ENCODE measurements around the gene AZIN2.

AZIN2 gene

DNA sequence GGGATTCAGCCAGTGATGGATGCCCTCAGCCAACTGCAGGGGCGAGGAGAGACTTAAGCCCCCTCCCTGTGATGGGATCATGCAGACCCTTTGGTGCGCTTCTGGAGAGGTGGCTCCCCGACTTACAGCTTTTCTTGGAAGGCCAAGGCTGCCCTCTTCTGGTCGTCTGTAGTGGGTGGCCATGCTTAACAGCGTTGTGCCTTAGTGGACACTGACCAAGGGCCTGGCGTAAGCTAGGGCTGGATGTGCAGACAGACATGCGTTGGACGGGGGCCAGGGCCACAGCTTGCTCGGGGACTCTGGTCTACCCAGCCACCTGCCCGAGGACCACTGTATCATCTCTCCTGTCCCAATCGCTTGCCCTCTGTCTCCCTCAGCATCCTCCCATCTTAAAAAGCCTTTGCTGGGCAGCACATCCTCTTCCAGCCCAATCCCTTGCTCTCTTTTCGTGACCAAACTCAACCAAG lies 5.5 kb downstream of the AZIN2 start:
- H3K27me3 ChIP-seq (ENCODE audit: insufficient read depth, poor library complexity, severe bottlenecking), result no peaks in the 10 kb centered on the region
- no peak overlapping the region for H3K27ac ChIP-seq (ENCODE audit: poor library complexity, severe bottlenecking)
- H3K9me3 ChIP-seq (ENCODE audit: severe bottlenecking), result no peaks in the 10 kb centered on the region
- H3K36me3 ChIP-seq (ENCODE audit: low read depth), result no peaks in the 10 kb centered on the region
- no peak overlapping the region for H3K4me3 ChIP-seq (ENCODE audit: severe bottlenecking)
- ATAC-seq (ENCODE audit: low read depth), result peak; percentile 77
- TF ChIP-seq, protein P1, sequence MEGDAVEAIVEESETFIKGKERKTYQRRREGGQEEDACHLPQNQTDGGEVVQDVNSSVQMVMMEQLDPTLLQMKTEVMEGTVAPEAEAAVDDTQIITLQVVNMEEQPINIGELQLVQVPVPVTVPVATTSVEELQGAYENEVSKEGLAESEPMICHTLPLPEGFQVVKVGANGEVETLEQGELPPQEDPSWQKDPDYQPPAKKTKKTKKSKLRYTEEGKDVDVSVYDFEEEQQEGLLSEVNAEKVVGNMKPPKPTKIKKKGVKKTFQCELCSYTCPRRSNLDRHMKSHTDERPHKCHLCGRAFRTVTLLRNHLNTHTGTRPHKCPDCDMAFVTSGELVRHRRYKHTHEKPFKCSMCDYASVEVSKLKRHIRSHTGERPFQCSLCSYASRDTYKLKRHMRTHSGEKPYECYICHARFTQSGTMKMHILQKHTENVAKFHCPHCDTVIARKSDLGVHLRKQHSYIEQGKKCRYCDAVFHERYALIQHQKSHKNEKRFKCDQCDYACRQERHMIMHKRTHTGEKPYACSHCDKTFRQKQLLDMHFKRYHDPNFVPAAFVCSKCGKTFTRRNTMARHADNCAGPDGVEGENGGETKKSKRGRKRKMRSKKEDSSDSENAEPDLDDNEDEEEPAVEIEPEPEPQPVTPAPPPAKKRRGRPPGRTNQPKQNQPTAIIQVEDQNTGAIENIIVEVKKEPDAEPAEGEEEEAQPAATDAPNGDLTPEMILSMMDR (IDR thresholded peaks at IDR 0.05; ENCODE audit: poor library complexity, severe bottlenecking), result peak; percentile 83
- DNase-seq (ENCODE audit: low spot score), result peak; percentile 70
- no peaks in the 10 kb centered on the region for H3K4me1 ChIP-seq (ENCODE audit: insufficient read depth, poor library complexity, severe bottlenecking)

DNA sequence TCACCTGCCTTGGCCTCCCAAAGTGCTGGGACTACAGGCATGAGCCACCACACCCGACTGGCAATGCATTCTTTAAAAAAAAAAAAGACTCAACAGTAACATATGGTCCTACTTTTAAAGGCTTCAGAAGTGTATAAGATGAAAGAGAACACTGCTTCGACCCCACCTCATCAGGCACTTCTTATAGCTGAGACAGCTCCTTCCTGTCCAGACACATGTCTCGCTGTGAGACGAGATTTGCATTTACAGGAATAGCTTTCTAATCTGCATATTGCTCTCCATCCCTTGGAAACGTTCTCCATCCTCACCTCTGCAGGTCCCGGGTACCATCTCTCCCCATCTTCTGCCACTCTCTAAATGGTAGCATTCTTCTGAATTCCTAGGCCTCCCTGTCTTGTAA lies 6.7 kb downstream of the AZIN2 start:
- DNase-seq (ENCODE audit: low spot score), result no peak

DNA sequence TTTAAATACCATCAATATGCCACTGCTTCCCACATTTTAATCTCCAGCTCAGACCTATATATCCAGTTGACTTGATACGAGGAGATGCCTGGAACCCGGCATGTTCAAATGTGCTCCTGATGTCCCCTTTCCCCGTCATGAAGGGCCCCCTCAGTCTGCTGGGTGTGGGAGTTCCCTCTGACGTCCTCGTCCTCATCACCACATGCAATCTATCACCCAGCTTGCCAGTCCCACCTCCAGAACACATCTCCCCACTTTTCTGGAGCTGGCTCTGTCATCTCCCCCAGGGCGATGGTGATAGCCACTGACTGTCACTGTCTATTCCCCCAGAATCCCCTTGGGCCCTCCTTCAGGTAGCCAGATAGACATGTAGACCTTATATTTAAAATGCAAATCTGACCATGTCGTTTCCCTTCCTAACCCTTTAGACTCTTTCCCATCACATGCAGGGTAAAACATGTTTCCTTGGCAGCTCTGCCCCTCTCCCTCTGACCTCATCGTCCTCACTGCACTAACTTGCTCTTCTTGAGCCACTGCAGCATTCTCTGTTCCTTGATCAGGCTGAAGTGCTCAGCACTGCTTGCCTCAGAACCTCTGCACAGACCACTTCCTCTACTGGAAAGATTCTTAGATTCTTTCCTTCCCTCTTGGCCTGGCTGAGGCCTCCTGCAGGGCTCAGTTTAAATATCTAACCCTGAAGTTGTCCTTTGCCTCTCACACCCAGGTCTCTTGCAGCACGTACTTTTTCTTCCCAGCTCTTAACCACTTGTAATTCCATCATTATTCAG lies 7.4 kb downstream of the AZIN2 start:
- Histone ChIP-seq H3K36me3 (ENCODE audit: low read depth) (no peaks in the 10 kb centered on the region), H3K27me3 (ENCODE audit: insufficient read depth, poor library complexity, severe bottlenecking) (no peaks in the 10 kb centered on the region), H3K9me3 (ENCODE audit: severe bottlenecking) (no peaks in the 10 kb centered on the region), H3K4me1 (ENCODE audit: insufficient read depth, poor library complexity, severe bottlenecking) (no peaks in the 10 kb centered on the region), H3K4me3 (ENCODE audit: severe bottlenecking) (no peak overlapping the region), H3K27ac (ENCODE audit: poor library complexity, severe bottlenecking) (no peak overlapping the region)
- ATAC-seq (ENCODE audit: low read depth) (no peak), DNase-seq (ENCODE audit: low spot score) (no peak)
- TF ChIP-seq, protein P1 (IDR thresholded peaks at IDR 0.05; ENCODE audit: poor library complexity, severe bottlenecking), result no peak

More for the DNA sequence above, 6.7 kb downstream of the AZIN2 start:
- ATAC-seq (ENCODE audit: low read depth), result no peak
- no peaks in the 10 kb centered on the region for H3K9me3 ChIP-seq (ENCODE audit: severe bottlenecking)
- H3K27ac ChIP-seq (ENCODE audit: poor library complexity, severe bottlenecking), result no peak overlapping the region
- H3K27me3 ChIP-seq (ENCODE audit: insufficient read depth, poor library complexity, severe bottlenecking), result no peaks in the 10 kb centered on the region
- TF ChIP-seq, protein P1 (IDR thresholded peaks at IDR 0.05; ENCODE audit: poor library complexity, severe bottlenecking), result no peak
- no peaks in the 10 kb centered on the region for H3K36me3 ChIP-seq (ENCODE audit: low read depth)
- no peaks in the 10 kb centered on the region for H3K4me1 ChIP-seq (ENCODE audit: insufficient read depth, poor library complexity, severe bottlenecking)
- H3K4me3 ChIP-seq (ENCODE audit: severe bottlenecking), result no peak overlapping the region

DNA sequence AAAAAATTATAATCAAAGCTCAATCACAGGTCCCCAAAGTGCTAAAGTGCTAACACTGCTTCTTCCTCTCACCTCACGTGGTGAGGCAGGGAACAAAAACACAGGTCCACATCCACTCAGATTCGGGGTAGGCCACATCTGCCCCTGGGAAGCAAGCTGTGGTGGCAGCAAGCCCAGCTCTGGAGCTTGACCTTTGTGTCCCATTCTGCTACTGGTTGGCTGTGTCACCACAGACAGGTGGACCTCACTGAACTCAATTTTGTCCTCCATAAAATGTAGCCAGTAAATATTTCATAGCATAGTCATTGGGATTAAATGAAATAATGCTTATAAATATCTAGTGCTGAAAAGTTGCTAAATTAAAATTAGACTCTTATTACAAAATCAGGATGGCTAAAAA lies 8.5 kb downstream of the AZIN2 start:
- Histone ChIP-seq H3K4me3 (ENCODE audit: severe bottlenecking) (no peak overlapping the region), H3K4me1 (ENCODE audit: insufficient read depth, poor library complexity, severe bottlenecking) (no peaks in the 10 kb centered on the region), H3K27ac (ENCODE audit: poor library complexity, severe bottlenecking) (no peak overlapping the region), H3K27me3 (ENCODE audit: insufficient read depth, poor library complexity, severe bottlenecking) (no peaks in the 10 kb centered on the region), H3K36me3 (ENCODE audit: low read depth) (no peaks in the 10 kb centered on the region), H3K9me3 (ENCODE audit: severe bottlenecking) (no peaks in the 10 kb centered on the region)
- ATAC-seq (ENCODE audit: low read depth) (no peak), DNase-seq (ENCODE audit: low spot score) (no peak)
- TF ChIP-seq, protein P1 (IDR thresholded peaks at IDR 0.05; ENCODE audit: poor library complexity, severe bottlenecking), result no peak

DNA sequence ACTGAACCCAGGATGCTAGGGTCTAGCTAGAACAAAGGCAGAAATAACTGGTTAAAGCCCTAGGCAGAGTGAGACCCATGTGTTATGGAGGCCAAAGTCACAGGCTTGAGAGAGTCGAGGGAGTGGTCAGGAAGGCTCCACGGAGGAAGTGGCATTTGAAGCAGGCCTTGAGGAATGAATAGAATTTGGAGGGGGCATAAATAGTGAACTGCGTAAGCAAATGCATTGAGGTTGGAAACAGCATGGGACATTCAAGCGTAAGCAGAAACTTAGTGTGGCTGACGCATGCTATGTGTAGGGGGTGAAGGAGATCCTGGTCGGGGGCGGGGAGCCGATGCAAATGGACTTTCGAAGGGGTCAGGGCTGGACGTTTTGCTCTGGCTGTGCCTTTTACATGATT lies 11.5 kb downstream of the AZIN2 start:
- Histone ChIP-seq H3K36me3 (ENCODE audit: low read depth) (no peaks in the 10 kb centered on the region), H3K9me3 (ENCODE audit: severe bottlenecking) (no peaks in the 10 kb centered on the region), H3K4me1 (ENCODE audit: insufficient read depth, poor library complexity, severe bottlenecking) (no peaks in the 10 kb centered on the region), H3K27ac (ENCODE audit: poor library complexity, severe bottlenecking) (no peak overlapping the region), H3K27me3 (ENCODE audit: insufficient read depth, poor library complexity, severe bottlenecking) (no peaks in the 10 kb centered on the region), H3K4me3 (ENCODE audit: severe bottlenecking) (no peak overlapping the region)
- ATAC-seq (ENCODE audit: low read depth) (no peak), DNase-seq (ENCODE audit: low spot score) (no peak)
- TF ChIP-seq, protein P1 (IDR thresholded peaks at IDR 0.05; ENCODE audit: poor library complexity, severe bottlenecking), result no peak

Data from RWPE2 (cell line).